Left lung (tissue), 10 donors: ENCODE measurements around the gene WNT10A. TPM values are rescaled to one million over a fixed set of nuclear protein-coding genes. Genes with fewer than 3 reads are reported as not detected.
A peak's percentile ranks its signal among the peaks of the same experiment; 100 is the strongest.

Source experiments
- ATAC-seq: fragments of 200-7000 bp; cut with Tn5 transposase; one replicate; pipeline ENCODE4 v1.9.1; 2020; ENCODE audit warnings: moderate library complexity
- DNase-seq, 4 donors: peaks; one replicate each; pipeline ENCODE4 v3.0.0-alpha.2; 2013 to 2020
- H3K27ac ChIP-seq, 2 donors: fragments of 200-600 bp; sonication (generic) in 1 of 2; one replicate each; pipeline versions ENCODE4 v1.5.0 to v1.8.0; 2020 to 2021
- H3K27me3 ChIP-seq, 2 donors: fragments of 200-600 bp; sonication (generic) in 1 of 2; one replicate each; pipeline versions ENCODE4 v1.5.0 to v1.8.0; 2020 to 2021
- H3K36me3 ChIP-seq, 2 donors: fragments of 200-600 bp; sonication (generic) in 1 of 2; one replicate each; pipeline versions ENCODE4 v1.5.0 to v1.8.0; 2020 to 2021
- H3K4me1 ChIP-seq, 2 donors: fragments of 200-600 bp; one replicate each; pipeline ENCODE4 v1.8.0; 2021
- H3K4me3 ChIP-seq, 2 donors: fragments of 200-600 bp; sonication (generic) in 1 of 2; one replicate each; pipeline versions ENCODE4 v1.5.0 to v1.8.0; 2020 to 2021; ENCODE audit warnings: mild to moderate bottlenecking in 1 of 2
- H3K9me3 ChIP-seq, 2 donors: fragments of 200-600 bp; sonication (generic) in 1 of 2; one replicate each; pipeline versions ENCODE4 v1.5.0 to v1.8.0; 2020 to 2021
- CTCF ChIP-seq, 2 donors: fragments of 200-600 bp; sonication (generic) in 1 of 2; IDR thresholded peaks; one replicate each; pipeline versions ENCODE4 v1.5.0 to v1.8.0; 2021; ENCODE audit warnings: antibody characterized with exemption in 2 of 2
- intact Hi-C, 2 donors: fragments of 100-400 bp; cut with DNase I; formaldehyde crosslinking; loops; one replicate each; pipeline versions ENCODE4 v1.11.2 to v1.14.2; 2022
- polyA plus RNA-seq, 6 donors: library from polyadenylated mRNA; unstranded; fragments of 120-200 nt; gene quantifications; one replicate each; pipeline ENCODE4 v1.2.1, GENCODE V29; 2013; ENCODE audit not compliant: insufficient read length in 6 of 6
- total RNA-seq, 2 donors: library from RNA; stranded (reverse); fragmentation: NEBNext Ultra II Directional; extraction: Animal tissue kit (Norgen Biotek cat#: 25700); gene quantifications; one replicate each; pipeline ENCODE4 v1.2.1, GENCODE V29; 2021
- donor health status: DM: no; HTN: yes; CAD: no.
- donor health status: DM: no; HTN: no; CAD: no.

Gene WNT10A
- total and polyA plus RNA-seq, 8 donors: 0.17 to 1.1 (median 0.38) TPM; not detected in 1

- no peak for ATAC-seq
- TF ChIP-seq CTCF (IDR thresholded peaks at IDR 0.05): no peak
- no peaks in the 10 kb centered on the region for H3K9me3 ChIP-seq
- no peak overlapping the region for H3K27ac ChIP-seq
- H3K4me3 ChIP-seq: no peak overlapping the region
- DNase-seq: no peak
- peaks cover 10 to 69% of the 10 kb centered on the region in 2 donors for H3K27me3 ChIP-seq
- intact Hi-C loops: loop anchor here in 1 of 2 donors (10.0 kb wide), 1 partner anchor 135 kb away; the partner anchor contains the start of gene TTLL4
- peaks cover 0 to 6% of the 10 kb centered on the region in 2 donors for H3K4me1 ChIP-seq
- H3K36me3 ChIP-seq: no peaks in the 10 kb centered on the region
These were observed 30.9 kb upstream of the WNT10A start for GRCh38 chr2:218849721-218850120.

GRCh38 chr2:218850796-218851195 lies 29.9 kb upstream of the WNT10A start:
- Histone ChIP-seq H3K9me3 (no peaks in the 10 kb centered on the region), H3K27me3 (peaks cover 13 to 80% of the 10 kb centered on the region in 2 donors), H3K4me1 (peaks cover 0 to 6% of the 10 kb centered on the region in 2 donors), H3K27ac (no peak overlapping the region), H3K36me3 (no peaks in the 10 kb centered on the region), H3K4me3 (no peak overlapping the region)
- DNase-seq: no peak
- intact Hi-C loops: no loop called here
- TF ChIP-seq CTCF (IDR thresholded peaks at IDR 0.05): no peak
- ATAC-seq: no peak

- TF ChIP-seq CTCF (IDR thresholded peaks at IDR 0.05): no peak
- no peak overlapping the region for H3K4me3 ChIP-seq
- H3K27ac ChIP-seq: no peak overlapping the region
- no peaks in the 10 kb centered on the region for H3K36me3 ChIP-seq
- intact Hi-C loops: no loop called here
- DNase-seq (no peak), ATAC-seq (no peak)
- H3K27me3 ChIP-seq: peaks cover 14 to 84% of the 10 kb centered on the region in 2 donors
- peaks cover 0 to 6% of the 10 kb centered on the region in 2 donors for H3K4me1 ChIP-seq
- no peaks in the 10 kb centered on the region for H3K9me3 ChIP-seq
These were observed 29.4 kb upstream of the WNT10A start for GRCh38 chr2:218851286-218851685.

- intact Hi-C loops: no loop called here
- H3K4me1 ChIP-seq: no peaks in the 10 kb centered on the region
- H3K36me3 ChIP-seq: no peaks in the 10 kb centered on the region
- TF ChIP-seq CTCF (IDR thresholded peaks at IDR 0.05): peak; percentile 57 to 66
- H3K27ac ChIP-seq: no peak overlapping the region
- ATAC-seq: peak; percentile 89
- no peaks in the 10 kb centered on the region for H3K9me3 ChIP-seq
- H3K4me3 ChIP-seq: no peak overlapping the region
- peak in 1 of 4 donors; percentile 68 for DNase-seq
- H3K27me3 ChIP-seq: peaks cover 19 to 98% of the 10 kb centered on the region in 2 donors
These were observed 27.6 kb upstream of the WNT10A start for GRCh38 chr2:218852911-218853667.

- TF ChIP-seq CTCF (IDR thresholded peaks at IDR 0.05): no peak
- H3K4me3 ChIP-seq: no peak overlapping the region
- no peak overlapping the region for H3K27ac ChIP-seq
- H3K4me1 ChIP-seq: no peaks in the 10 kb centered on the region
- intact Hi-C loops: no loop called here
- peaks cover 26 to 98% of the 10 kb centered on the region in 2 donors for H3K27me3 ChIP-seq
- no peak for DNase-seq
- no peaks in the 10 kb centered on the region for H3K9me3 ChIP-seq
- ATAC-seq: peak; percentile 26
- H3K36me3 ChIP-seq: no peaks in the 10 kb centered on the region
These were observed 26.9 kb upstream of the WNT10A start for GRCh38 chr2:218853766-218854165.
